ENCODE measurements around the gene CELSR1. TPM values are rescaled to one million over a fixed set of nuclear protein-coding genes. Genes with fewer than 3 reads are reported as not detected.

The CELSR1 gene
- total RNA-seq, 1 experiment from 2014 or later = 8.7 TPM

DNA sequence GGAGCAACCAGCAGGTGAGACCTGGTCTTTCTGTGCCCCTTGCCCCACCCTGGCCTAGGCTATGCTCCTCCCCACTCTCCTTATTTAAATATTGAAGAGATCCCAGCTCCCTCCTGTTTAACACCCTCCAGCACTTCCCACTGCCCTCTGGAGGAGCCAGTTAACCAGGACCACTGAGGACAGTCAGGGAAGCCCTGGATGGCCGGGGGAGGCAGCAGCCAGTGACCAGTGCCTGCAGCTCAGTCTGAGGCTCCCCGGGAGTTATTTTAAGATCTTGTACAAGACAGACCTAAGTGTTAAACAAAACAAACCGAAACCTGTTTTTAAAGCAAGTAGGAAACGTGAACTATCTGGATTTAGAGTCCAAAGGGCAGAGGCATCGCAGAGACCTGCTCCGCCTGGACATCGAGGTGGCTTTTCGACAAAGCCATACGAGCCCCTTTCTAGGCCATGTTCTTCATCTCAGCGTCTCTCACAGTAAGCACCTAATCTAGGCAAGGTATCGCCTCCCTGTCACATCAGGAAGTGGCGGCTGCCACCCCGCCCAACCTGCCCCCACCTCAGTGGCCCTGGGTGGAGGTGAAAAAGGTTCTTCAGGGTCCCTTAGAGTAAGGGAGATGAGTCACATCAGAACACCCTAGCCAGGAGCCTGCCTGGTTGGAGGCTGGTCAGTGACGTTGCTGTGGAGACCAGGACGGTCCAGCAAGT is 166.7 kb downstream of the CELSR1 start:
- no peak for DNase-seq (ENCODE audit: extremely low read depth, low read depth)

DNA sequence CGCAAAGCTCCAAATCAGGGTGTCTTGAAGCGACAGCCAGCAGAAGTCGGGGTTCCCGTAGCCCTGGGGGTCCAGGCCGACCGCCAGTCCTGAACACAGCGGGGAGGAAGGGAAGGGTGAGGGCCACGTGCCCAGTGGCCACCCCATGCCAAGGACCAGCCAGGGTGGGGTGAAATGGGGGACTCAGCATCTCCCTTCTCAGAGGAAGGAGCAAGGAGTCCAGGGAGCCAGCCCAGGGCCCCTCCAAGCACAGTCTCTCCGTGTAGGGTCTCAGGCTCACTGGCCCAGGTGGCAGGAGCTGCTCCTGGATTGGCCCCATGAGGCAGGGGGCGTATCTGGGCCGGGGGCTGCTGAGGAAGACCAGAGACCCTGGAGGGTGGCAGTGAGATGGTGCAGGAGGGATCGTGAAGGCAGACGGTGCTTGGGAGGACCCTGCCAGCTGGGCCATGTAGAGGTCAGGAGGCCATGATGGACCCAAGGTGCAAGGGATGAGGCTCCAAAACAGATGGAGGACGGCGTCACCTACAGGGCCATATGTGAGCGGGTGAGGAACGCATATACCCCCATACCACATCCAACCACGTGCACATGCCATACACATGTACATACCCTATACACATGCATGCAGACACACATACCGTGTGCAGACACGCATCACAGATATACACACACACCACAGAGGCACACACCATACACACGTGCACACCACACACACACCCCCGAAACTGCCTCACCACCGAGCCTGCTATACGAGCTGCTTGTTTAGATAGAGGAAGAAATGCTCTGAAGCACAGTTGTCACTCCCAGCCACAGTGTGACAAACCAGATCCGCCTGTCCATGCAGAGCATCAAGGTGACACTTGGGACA is 167.5 kb downstream of the CELSR1 start:
- no peak for DNase-seq (ENCODE audit: extremely low read depth, low read depth)

DNA sequence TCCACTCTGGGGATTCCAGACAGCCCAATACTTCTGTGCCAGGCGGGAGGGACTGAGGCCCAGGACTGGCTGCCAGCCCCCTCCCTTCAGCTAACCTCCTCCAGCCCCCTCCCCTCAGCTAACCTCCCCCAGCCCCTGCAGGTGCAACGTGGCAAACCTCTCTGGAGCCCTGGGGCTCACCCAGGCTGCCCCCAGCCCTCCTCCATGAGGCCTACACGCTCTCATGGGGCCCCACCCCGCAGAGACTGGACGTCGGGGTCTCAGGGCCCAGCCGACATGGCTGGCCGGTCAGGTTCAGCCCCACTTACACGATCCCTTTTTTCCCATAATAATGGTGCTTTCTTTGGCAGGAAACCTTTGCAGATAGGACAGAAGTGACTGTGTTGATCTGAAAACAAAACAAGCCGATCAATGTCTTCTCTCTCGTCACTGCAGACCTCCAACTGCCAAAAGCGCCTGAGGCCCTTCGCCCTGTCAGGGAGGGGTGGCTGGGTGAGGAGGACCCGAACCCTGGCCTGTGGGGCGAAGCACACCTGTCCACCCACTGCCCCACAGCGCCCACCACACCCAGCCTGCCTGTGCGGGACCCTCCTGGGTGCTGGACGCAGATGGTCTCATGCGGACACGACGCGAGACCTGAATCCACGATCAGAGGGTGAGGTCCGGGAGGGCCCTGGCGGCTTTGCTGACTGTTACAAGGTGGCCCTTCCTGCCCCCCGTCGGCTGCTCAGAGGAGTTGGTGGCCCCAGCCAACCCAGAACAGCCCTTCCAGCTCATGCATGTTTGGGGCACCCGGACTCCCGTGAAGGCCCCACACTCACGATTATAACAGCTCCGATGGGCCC is 168.3 kb downstream of the CELSR1 start:
- no peak for DNase-seq (ENCODE audit: extremely low read depth, low read depth)

DNA sequence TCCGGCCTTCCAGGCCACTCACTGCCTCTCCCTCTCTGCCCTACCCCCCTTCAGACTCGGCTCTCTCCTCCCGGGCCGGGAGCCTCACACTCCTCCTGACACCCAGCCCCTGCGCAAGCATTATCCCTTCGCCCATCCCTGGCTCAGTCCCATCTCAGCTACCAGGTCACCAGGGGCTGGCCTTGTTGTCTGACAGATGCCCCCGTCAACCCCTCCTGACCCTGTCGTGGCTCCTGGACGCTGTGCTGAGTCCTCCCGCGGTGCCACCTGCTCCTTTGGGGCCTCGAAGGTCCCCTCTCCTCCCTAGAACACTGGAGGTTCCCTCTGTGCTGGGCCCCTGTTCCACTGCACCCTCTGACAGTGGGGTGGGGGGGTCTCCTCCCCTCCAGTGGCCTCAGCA is 169.0 kb downstream of the CELSR1 start:
- DNase-seq (ENCODE audit: extremely low read depth, low read depth) = no peak

DNA sequence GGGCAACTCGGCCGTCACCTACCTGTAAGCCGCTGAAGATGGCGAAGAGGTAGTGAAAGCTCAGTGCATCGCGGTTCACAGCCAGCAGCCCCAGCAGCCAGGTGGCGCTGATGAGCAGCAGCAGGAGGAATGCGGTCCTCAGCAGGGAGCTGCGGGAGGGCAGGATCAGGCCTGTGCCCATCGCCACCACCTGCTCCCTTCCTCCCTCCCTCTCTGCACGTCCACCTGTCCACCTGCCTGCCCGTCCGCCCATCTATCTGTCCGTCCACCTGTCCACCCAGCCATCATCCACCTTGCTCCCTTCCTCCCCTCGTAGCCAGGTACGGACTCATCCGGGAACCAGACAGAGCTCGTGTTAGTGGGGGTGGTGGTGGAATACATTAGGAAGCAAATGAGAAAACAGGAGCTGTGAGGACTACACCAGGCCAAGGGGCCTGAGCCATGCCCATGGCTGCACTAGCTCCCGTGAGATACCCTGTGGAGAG is 169.7 kb downstream of the CELSR1 start:
- peak; percentile 28 for DNase-seq (ENCODE audit: extremely low read depth, low read depth)

DNA sequence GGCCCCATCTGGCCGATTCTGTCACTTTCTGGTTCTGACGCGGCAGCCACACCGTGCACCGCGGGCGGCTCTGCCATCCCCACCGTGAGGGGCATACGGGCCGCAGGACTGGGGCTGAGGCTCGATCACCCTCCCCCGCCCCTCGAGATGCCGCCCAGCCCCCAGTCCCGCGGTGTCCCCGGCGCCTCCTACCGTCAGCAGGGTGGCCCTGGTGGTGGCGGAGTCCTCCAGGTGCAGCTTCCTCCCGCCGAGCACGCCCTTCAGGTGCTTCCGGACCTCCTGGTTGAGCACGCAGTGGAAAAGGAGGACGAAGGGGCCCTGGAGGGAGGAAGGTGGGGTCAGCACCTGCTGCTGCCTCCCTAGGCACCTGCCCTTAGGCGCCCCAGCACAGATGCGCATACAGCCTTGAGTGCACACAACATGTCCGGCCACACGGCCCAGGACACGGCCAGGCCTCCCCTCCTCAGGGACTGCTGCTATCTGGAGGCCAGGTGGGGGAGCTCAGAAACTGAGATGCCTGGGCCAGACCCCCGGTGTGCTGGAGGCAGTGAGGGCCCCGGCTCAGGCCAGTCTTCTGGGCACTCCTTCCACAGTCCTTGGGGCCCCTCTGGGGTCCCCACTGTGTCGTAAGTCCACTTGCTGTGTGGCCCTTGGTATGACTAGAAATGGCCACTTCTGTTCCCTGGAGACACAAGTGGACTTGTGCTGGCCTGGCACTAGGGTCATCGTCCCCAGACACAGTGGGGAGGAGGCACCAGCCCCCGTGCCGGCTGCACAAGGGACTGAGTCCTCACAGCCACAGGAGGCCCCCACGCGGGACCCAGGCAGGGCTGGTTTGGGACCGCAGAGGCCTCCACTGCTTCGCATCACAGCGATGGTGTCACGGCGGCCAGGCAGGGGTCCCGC is 170.4 kb downstream of the CELSR1 start:
- no peak for DNase-seq (ENCODE audit: extremely low read depth, low read depth)

DNA sequence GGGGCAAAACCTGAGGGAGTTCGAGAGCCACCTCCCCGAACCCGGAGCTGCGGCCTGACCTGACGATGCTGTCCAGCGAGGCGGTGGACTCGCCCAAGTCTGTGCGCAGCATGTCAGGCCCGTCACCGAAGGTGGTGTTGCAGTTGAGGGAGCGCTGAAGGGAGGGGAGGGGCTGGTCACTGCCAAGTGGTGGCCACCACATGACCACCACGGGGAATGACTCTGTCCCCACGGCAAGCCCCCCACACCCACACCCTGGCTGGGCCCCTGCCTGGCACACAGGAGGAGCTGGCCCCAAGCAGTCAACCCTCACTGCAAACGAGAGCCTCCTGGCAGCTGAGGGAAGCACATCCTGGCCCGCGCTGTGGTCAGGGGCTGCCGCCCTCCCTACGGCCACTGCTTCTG is 171.1 kb downstream of the CELSR1 start:
- DNase-seq (ENCODE audit: extremely low read depth, low read depth) = no peak

DNA sequence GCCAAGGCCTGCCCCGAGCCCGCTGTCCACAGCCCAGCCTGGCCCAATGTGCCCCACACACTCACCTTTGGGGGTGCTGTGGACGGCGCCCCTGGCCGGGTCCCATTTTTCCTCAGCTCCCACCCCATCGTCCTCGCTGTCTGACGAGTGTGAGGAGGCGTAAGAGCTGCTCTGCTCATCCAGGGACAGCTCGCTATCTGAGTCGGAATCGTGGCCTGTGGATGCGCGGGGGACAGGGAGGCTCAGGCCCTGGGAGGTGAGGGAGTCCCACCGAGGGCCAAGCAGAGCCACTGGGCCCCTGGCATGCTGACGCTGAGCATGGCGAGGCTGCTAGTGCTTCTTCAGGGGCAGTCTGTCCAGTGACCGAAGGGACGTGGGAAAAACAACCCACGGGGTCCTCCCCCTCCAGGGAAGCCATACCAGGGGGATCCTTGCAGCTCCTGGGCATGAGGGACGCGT is 172.2 kb downstream of the CELSR1 start:
- DNase-seq (ENCODE audit: extremely low read depth, low read depth) = no peak

DNA sequence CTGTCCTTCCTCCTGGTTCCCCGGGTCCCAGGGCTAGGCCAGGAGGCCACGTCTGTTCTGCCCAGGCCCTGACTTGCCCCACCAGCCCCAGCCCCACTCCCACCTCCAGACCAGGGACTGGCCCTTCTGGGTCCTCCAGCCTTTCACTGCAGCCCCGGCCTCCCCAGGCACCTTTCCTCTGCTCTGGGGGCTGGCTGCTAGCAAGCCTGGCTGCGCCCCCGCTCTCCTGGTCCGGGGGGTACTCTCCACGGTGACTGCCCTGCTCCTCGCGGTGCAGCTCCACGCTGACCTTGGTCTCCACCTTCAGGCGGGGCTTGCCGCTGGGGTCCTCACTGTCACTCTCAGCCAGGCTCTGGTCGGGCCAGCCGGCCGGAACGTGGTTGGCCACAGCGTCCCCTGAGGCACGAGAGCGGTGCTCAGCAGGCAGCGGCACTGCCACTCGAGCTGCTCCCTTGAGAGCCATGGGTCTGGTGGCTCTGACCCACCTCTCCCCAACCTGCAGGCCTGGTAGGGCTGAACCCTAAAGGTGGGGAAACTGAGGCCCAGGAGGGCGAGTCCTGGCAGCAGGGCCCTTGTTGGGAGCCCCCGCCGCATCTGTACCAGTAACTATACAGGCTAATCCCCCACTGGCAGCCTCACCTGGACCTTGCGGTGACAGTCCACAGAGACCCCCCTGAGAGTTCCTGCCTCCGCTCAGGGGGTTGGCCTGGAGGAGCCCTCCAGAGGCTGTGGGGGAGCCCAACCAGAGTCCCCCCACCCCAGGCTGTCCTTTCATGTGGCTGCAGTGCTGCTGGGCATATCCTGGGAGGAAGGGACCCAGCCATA is 172.9 kb downstream of the CELSR1 start:
- no peak for DNase-seq (ENCODE audit: extremely low read depth, low read depth)

DNA sequence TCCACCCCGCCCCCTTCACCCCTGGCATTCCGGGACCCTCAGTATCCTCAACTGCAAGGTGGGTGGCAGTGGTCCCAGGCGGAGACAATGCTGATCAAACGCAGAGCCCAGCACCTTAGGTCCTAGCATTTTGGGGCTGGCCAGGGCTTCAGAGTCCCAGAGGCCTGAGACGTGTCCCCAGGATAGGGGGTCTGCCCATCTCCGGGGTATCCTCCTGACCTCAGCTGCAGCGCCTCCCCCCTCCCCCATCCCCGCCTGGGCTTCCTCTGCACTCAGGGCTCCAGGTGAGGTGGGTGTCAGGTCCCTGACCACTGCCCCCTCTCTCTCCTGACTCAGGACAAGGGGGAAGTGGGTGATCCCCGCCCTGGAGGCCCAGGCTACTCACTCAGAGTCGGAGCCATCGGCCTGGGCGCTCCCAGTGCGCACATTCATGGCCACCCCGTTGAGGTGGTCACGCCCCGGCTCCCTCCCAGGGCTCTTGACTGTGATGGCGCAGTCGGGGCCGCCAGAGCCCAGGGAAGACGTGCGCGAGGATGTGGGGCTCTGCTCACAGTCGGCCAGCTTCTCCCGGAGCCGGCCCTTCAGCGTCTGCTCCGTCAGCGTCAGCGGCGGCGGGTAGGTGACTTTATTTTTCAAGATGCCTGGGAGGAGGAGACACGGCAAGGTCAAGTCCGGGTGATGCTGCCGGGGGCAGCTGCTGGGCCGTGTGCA is 173.7 kb downstream of the CELSR1 start:
- no peak for DNase-seq (ENCODE audit: extremely low read depth, low read depth)

DNA sequence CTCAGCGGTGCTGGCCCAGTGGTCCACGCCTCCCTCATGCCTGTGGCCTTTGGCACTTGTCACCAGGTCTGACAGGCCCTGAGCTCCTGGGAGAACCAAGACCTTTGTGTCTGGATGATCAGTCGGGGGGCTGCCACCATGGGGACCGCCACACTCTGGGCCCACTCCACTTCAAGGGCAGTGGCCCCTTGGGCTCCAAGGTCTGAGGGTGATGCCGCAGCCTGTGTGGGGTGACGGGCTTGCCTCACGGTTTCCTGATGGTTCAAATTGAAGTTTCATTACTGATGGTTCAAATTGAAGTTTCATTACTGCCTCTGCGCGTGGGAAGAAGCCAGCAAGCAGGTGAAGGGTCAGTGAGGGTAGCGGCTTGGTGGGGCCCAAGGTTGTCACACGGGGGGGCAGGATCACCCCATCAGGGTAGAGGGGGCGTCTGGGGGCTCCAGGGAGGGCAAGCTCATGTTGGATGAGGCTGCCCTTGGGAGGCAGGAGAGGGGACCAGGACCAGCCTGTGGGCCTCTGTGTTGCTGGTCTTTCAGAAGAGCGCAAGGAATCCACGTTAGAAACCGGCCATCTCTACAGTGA is 174.4 kb downstream of the CELSR1 start:
- DNase-seq (ENCODE audit: extremely low read depth, low read depth) = no peak

DNA sequence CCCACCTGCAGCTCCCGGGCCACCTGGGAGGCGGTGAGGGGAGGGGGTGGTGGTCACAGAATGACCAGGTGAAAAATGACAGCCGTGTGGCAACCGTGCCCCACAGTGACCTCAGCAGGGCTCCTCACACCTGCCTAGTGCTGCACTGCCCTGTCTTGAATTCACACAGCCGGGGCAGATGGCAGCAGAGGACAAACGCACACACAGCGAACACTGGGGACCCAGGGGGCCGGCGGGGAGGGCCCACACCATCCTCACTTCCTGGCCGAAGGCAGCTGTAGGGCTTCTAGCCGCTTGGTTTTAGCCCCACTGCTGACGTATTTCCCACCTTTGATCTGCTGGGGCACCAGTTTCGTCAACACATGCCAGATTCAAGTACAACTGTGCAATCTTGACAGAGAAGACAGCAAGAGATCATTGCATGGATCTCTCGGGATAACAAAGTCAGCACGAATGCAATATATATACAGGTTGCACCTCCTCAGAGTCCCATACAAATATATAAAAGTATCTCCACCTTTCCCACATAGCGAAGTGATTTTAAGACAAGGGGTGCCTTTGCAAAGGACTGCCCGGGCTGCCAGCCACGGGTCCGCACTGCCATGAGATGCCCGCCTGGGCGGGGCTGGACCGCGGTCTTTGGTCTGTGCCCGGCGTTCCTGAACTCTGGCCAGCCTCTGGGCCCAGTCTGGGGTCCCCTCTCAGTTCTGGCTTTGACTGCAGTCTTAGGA is 175.1 kb downstream of the CELSR1 start:
- DNase-seq (ENCODE audit: extremely low read depth, low read depth) = no peak

DNA sequence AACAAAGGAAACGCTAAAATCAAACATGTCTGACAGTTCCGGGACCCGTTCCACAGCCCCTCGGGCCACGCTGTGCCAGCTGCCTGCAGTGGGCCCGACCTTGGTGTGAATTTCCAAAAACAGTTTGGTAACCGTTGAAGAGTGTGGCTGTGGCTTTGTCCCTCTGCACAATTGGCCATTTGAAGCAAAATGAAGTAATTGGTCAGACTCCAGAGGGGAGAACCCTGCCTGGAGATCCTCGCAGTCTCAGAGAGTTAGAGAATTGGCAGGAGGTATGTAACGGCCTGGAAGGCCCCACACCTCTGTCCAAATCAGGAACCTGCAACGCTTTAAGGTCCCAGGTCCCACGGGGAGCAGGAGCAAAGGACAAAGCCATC is 175.6 kb downstream of the CELSR1 start:
- no peak for DNase-seq (ENCODE audit: extremely low read depth, low read depth)

DNA sequence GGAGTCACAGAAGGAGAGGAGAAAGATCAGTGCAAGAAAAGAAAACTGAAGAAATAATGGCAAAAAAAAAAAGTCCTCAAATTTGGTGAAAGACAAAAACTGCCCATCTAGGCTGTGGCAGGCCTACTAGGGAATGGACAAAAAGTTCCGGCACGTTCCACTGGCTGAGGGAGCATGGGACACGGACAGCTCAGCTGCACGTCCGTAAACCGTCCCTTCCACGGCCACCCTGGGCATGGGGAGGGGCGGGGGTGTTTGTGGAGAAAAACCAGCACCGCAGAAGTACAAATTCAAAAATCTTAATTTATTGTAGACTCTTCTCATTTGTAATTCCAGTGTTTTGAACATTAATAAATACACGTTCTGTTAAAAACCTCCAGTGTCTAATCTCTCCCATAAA is 176.5 kb downstream of the CELSR1 start:
- no peak for DNase-seq (ENCODE audit: extremely low read depth, low read depth)

DNA sequence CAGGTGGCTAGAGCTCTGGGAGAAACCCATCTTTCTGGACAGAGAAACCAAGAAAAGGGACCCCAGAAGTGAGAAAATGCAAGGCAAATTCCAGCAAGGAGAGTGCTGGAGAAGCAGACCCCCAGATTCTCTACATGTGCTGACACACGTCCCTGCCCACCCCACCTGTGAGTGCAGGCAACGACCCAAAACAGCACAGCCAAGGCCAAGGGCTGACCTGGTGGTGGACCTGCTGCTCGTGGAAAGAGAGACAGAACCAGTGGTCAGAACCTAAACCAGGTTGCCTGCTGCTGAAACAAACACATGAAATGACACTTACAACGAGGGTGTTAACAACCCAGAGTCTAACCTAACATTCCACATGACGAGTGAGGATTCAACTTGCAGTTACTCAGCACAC is 177.3 kb downstream of the CELSR1 start:
- DNase-seq (ENCODE audit: extremely low read depth, low read depth) = no peak

DNA sequence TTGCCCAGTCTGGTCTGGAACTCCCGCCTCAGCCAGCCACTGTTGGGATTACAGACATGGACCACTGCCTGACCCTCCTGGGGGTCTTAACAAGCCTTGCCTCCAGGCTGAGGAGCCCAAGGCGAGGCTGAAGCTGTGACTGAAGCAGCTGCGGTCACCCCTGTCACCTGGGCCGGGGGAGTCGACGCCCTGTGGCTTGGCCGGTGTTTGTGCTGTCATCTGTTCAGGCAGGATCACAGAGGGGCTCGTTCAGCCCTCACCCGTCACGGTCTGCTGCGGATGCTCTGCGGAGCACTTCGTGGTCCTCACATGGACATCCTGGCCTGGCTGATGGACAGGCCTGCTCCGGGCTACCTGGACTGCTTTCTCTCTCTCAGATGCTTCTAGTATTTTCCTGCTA is 178.1 kb downstream of the CELSR1 start:
- DNase-seq (ENCODE audit: extremely low read depth, low read depth) = no peak

DNA sequence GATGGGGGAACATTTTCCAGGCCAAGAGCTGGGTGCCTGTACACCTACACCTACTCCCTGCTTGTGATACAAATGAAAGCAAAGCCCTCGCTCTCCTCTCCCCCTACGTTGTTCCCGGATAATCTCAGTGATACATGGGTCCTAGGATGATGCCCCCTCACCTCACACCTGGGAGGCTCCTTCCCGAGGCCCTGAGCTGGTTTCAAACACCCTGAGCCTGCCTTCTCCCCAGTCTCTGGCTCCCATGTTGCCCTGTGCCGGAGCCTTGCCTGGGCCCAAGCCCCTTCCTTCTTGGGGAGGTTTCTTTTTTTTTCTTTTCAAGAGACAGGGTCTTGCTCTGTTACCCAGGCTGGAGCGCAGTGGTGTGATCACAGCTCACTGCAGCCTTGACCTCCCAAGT is 178.7 kb downstream of the CELSR1 start:
- no peak for DNase-seq (ENCODE audit: extremely low read depth, low read depth)
